SJSA1 (cell line): ENCODE results near the gene BCL2L12. TPM values are rescaled to one million over a fixed set of nuclear protein-coding genes. Genes with fewer than 3 reads are reported as not detected.

Experiments
- DNase-seq, 2 experiments: peaks; one replicate each; pipeline ENCODE4 v3.0.0-alpha.2; 2015 to 2020; ENCODE audit warnings: low spot score in 2 of 2, low read depth in 1 of 2
- H3K27ac ChIP-seq: fragments of 250-450 bp; sonication (Bioruptor Pico); 2 replicates; pipeline ENCODE4 v1.5.1; 2020; ENCODE audit warnings: mild to moderate bottlenecking, moderate library complexity
- H3K27me3 ChIP-seq: fragments of 250-450 bp; sonication (Bioruptor Pico); replicated peaks from 2 replicates; pipeline ENCODE4 v1.5.1; 2020; ENCODE audit warnings: mild to moderate bottlenecking, moderate library complexity
- H3K36me3 ChIP-seq: fragments of 250-450 bp; sonication (Bioruptor Pico); 2 replicates; pipeline ENCODE4 v1.5.1; 2020; ENCODE audit warnings: mild to moderate bottlenecking
- H3K4me1 ChIP-seq: fragments of 250-450 bp; sonication (Bioruptor Pico); replicated peaks from 2 replicates; pipeline ENCODE4 v1.6.1; 2021; ENCODE audit warnings: mild to moderate bottlenecking
- H3K4me3 ChIP-seq: fragments of 250-450 bp; sonication (Bioruptor Pico); 2 replicates; pipeline ENCODE4 v1.5.1; 2020; ENCODE audit warnings: mild to moderate bottlenecking
- H3K9me3 ChIP-seq: fragments of 250-450 bp; sonication (Bioruptor Pico); replicated peaks from 2 replicates; pipeline ENCODE4 v1.5.1; 2020; ENCODE audit warnings: mild to moderate bottlenecking
- total RNA-seq: library from RNA; depleted of rRNA; stranded (reverse); fragments of >200 nt; shearing (Covaris generic); gene quantifications from 2 replicates; pipeline ENCODE4 v1.2.3, GENCODE V29; 2014

BCL2L12 gene
- total RNA-seq, 1 experiment from 2014 or later: 16.2 TPM

DNA sequence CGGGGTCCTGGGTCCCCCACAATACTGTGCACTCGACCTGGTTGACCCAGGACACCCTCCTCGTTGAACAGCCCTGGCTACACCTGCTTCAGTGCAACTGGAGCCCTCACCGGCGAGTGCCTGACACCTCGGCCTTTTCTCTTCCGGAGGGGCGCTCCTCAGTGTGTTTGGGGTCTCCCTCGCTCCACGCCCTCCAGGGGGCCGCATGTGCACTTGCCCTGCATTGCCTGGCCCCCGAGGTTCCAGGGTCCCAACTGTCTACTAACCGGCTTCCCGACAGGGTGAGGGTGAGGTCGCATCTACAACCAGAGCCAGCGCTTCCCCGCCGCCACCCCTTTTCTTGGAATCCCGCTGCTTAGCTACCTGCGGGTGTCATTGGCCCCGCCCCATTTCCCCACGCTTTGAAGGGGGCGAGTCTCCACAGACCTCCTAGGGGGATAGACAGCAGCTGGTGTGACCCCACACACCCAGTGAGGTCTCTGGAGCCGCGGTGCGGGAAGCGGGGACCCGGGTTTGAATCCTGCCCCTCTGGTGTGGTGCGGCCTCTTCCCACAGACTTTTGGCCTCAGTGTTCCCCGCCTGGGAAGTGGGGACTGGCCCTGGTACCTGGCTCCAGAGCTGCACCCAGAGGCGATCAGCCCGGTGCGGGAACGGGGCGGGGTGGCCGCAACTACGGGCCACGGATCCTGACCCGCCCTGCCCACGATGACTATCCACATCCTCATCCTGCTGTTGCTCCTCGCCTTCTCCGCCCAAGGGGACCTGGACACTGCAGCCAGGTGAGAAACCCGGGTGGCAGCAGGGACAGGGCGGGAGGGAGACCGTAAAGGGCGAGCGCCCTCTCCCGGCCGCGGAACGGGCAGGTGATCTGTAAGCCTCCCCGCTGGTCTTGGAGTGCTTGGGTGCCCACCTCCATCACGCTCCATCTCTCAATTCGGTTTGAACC lies 23.7 kb downstream of the BCL2L12 start, which contains the start of gene ADM5:
ADM5 (plus strand) TSS at position 462 of the 946 bp plus-strand sequence; CDS start at position 706, 244 bp downstream.
- H3K27me3 ChIP-seq: peaks cover 9% of the 10 kb centered on the region; the same call in 1 of the 2 replicates
- H3K27ac ChIP-seq: no peak within 1 kb of the TSS
- peaks cover 37% of the 10 kb centered on the region for H3K36me3 ChIP-seq
- no peak for DNase-seq
- no peak within 1 kb of the TSS for H3K4me3 ChIP-seq
- no peaks in the 10 kb centered on the region for H3K9me3 ChIP-seq
- H3K4me1 ChIP-seq: peaks cover 12% of the 10 kb centered on the region

DNA sequence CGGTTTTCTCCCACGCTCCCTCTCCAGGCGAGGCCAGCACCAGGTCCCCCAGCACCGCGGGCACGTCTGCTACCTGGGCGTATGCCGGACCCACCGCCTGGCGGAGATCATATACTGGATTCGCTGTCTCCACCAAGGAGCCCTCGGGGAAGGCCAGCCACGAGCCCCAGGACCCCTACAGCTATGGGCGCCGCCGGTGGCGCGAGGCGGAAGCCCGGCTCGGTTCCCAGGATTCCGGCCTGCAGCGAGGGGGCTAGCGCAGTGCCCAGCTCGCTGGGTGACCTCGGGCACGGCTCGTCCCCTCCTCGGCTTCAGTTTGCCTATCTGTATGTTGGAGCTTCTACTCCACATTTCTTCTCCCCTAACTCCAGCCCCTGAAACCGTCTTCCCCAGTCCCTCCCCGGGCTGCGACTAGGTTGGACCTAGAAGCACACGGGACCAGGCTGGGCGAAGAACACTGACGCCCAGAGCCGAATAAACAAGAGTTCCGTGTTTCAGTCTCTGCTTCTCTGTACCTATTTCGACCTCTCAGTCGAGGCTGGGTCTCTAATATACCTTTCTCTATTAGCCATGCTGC lies 24.4 kb downstream of the BCL2L12 start:
- Histone ChIP-seq H3K36me3 (peaks cover 30% of the 10 kb centered on the region), H3K27ac (no peak overlapping the region), H3K4me3 (no peak overlapping the region), H3K4me1 (peaks cover 12% of the 10 kb centered on the region), H3K27me3 (peaks cover 9% of the 10 kb centered on the region; the same call in 1 of the 2 replicates), H3K9me3 (no peaks in the 10 kb centered on the region)
- DNase-seq: no peak

DNA sequence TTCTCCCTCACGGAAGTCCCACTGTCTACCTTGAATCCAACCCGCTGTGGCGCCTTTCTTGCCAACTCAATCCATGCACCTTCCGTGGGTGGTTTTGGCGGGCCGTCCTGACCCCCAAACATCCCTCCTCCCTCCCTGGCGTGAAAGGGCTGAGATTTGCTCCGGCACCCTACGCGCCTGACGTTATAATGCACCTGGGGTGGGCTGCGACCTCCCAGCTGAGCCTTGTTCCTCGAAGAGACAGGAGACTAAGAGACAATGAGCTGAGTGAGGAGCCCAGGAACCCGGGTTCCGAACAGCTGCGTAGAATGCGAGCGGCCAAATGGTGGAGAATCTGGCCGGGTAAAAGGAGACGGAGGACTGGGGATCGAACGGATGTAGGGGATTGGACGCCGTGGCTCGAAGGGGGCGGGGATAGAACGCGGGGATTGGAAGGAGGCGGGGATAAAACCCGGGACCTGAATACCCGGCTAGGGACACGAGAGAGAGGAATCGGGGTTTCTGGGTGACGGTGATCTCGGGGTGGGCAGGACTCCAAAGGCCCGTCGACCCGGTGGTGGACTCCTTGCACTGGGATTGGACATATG lies 25.0 kb downstream of the BCL2L12 start, which contains the start of gene CPT1C:
CPT1C (plus strand) TSS at position 461 of the 587 bp plus-strand sequence. CDS start 1,137 bp downstream, outside the sequence.
- no peaks in the 10 kb centered on the region for H3K9me3 ChIP-seq
- H3K4me1 ChIP-seq: peaks cover 12% of the 10 kb centered on the region
- no peak within 1 kb of the TSS for H3K27ac ChIP-seq
- no peak within 1 kb of the TSS for H3K4me3 ChIP-seq
- H3K27me3 ChIP-seq: peaks cover 9% of the 10 kb centered on the region; the same call in 1 of the 2 replicates
- peaks cover 25% of the 10 kb centered on the region for H3K36me3 ChIP-seq
- no peak for DNase-seq

DNA sequence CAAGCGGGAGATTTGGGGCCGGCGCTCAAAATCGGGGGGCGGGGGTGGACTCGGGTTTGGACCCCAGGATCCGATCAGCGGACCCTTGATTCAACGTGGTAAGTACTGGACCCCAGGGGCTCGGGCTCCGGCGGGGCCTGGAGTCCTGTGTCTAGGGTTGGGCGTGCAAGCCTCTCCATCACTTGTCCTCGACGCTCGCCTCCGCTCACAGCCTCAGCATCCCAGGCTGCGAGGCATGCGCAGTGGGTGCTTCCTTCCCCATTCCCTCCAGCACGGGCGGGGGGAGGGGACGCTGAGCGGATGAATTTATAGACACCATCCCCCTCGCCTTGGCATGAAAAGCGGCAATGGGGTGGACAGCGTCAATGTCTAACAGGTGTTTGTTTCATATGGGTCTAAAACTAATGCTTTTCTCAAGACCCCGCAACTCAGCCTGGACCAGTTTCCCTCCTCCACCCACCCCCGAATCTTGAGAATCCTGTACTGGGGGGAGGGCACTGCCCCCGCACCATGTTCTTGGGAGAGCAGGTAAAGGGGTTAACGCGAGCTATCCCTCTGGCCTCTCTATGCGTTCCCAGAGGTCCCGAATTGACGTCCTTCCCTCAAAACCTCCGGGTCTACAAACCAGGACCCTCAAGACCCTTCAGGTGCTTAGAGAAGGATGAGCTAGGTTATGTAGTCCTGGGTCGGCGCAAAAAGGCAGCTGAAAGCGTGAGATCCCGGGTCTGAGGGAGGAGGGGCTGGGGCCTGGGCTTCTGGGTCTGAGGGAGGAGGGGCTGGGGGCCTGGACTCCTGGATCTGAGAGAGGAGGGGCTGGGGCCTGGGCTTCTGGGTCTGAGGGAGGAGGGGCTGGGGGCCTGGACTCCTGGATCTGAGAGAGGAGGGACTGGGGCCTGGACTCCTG lies 25.8 kb downstream of the BCL2L12 start:
- H3K36me3 ChIP-seq: peaks cover 18% of the 10 kb centered on the region
- H3K4me3 ChIP-seq: no peak overlapping the region
- peaks cover 9% of the 10 kb centered on the region; the same call in 1 of the 2 replicates for H3K27me3 ChIP-seq
- no peak overlapping the region for H3K27ac ChIP-seq
- DNase-seq: no peak
- H3K9me3 ChIP-seq: no peaks in the 10 kb centered on the region
- H3K4me1 ChIP-seq: peaks cover 12% of the 10 kb centered on the region

DNA sequence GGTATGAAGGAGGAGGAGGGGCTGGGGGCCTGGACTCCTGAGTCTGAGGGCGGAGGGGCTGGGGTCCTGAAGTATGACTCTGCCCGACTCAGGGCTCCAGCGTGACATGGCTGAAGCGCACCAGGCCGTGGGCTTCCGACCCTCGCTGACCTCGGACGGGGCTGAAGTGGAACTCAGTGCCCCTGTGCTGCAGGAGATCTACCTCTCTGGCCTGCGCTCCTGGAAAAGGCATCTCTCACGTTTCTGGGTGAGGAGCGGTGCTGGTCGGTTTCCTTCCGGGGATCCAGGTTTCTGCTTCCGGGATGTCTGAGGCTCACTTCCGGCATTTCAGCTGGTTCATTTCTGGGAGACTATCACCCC lies 26.4 kb downstream of the BCL2L12 start:
- H3K9me3 ChIP-seq: no peaks in the 10 kb centered on the region
- no peak overlapping the region for H3K27ac ChIP-seq
- H3K4me1 ChIP-seq: peaks cover 12% of the 10 kb centered on the region
- DNase-seq: no peak
- H3K4me3 ChIP-seq: no peak overlapping the region
- peaks cover 15% of the 10 kb centered on the region for H3K36me3 ChIP-seq
- H3K27me3 ChIP-seq: peaks cover 9% of the 10 kb centered on the region; the same call in 1 of the 2 replicates

DNA sequence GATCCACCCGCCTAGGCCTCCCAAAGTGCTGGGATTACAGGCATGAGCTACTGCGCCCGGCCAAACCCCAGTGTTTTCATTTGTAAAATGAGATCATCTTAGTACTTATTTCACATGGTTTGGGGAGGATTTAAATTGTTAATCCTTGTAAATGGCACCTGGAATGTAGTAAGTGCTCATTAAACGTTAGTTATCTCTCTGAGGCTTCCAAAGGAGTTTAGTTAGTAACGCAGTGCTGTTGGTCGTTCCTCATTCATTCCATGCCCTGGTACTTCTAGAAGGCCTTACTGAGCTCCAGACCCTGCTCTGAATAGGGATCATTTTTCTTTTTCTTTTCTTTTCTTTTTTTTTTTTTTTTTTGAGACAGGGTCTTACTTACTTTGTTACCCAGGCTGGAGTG lies 30.4 kb downstream of the BCL2L12 start:
- H3K4me1 ChIP-seq: peaks cover 3% of the 10 kb centered on the region; the same call in 1 of the 2 replicates

DNA sequence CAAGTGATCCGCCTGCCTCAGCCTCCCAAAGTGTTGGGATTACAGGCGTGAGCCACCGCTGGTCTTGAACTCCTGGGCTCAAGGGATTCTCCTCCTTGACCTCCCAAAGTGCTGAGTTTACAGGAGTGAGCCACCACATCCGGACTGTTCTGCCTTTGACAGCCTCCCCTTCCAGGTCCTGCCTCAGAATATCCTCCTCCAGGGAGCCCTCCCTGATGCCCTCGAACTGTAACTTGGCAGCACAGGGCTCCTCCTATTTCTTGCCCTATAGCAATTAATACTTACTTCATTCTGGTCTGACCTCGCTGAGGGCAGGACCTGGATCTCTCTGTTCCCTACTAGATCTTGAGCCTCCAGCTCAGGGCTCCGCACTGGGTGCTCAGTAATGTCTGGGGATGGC lies 31.1 kb downstream of the BCL2L12 start:
- H3K27me3 ChIP-seq: no peaks in the 10 kb centered on the region
- no peak overlapping the region for H3K4me3 ChIP-seq
- no peaks in the 10 kb centered on the region for H3K36me3 ChIP-seq
- H3K4me1 ChIP-seq: no peaks in the 10 kb centered on the region
- no peak overlapping the region for H3K27ac ChIP-seq
- H3K9me3 ChIP-seq: no peaks in the 10 kb centered on the region
- DNase-seq: no peak

More for the DNA sequence above, 30.4 kb downstream of the BCL2L12 start:
- DNase-seq: no peak
- Histone ChIP-seq H3K27ac (no peak overlapping the region), H3K27me3 (peaks cover 5% of the 10 kb centered on the region; the same call in 1 of the 2 replicates), H3K36me3 (no peaks in the 10 kb centered on the region), H3K4me3 (no peak overlapping the region), H3K9me3 (no peaks in the 10 kb centered on the region)

DNA sequence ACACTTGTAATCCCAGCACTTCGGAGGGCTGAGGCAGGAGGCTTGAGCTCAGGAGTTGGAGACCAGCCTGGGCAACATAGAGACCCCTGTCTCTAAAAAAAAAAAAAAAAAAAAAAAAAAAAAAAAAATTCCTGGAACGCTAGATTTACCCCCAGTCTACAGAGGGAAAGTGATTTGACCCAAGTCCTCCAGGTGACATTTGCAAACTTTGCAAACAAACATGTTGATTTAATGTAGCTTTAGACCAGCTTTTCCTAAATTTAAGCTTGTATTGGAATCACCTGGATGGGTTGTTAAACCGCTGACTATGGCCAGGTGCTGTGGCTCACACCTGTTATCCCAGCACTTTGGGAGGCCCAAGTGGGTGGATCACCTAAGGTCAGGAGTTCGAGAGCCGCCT lies 33.6 kb downstream of the BCL2L12 start:
- Histone ChIP-seq H3K9me3 (no peaks in the 10 kb centered on the region), H3K27ac (no peak overlapping the region), H3K36me3 (no peaks in the 10 kb centered on the region), H3K4me3 (no peak overlapping the region), H3K27me3 (no peaks in the 10 kb centered on the region), H3K4me1 (no peaks in the 10 kb centered on the region)
- no peak for DNase-seq

DNA sequence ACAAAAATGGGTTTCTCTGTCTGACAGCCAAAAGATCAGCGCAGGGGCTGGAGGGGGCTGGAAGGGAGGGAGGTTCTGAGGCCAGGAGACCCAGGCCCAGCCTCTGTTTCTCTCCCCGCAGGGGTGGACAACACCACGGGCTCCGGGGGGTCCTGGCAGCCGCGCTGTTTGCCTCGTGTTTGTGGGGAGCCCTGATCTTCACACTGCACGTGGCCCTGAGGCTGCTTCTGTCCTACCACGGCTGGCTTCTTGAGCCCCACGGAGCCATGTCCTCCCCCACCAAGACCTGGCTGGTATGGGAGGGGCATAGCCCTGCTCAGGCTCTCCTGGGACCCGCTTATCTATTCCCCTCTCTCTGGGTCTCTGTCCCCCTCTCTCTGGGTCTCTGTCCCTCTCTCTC lies 34.8 kb downstream of the BCL2L12 start:
- H3K9me3 ChIP-seq: no peaks in the 10 kb centered on the region
- no peak overlapping the region for H3K4me3 ChIP-seq
- no peak overlapping the region for H3K27ac ChIP-seq
- H3K4me1 ChIP-seq: no peaks in the 10 kb centered on the region
- no peaks in the 10 kb centered on the region for H3K36me3 ChIP-seq
- no peaks in the 10 kb centered on the region for H3K27me3 ChIP-seq
- no peak for DNase-seq

DNA sequence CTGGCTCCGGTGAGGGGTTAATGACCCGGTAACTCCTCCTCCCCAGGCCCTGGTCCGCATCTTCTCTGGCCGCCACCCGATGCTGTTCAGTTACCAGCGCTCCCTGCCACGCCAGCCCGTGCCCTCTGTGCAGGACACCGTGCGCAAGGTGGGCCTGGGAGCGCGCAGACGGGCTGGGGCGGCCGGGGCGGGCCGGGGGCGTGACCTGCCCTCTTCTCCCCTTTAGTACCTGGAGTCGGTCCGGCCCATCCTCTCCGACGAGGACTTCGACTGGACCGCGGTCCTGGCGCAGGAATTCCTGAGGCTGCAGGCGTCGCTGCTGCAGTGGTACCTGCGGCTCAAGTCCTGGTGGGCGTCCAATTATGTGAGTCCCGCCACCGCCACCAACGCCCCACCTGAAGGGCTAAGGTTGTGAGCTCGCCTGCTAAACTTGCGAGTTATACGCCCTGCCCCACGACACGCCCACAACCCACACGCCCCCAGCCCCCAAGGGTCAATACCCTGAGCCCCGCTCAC lies 35.6 kb downstream of the BCL2L12 start:
- Histone ChIP-seq H3K27me3 (no peaks in the 10 kb centered on the region), H3K36me3 (no peaks in the 10 kb centered on the region), H3K4me1 (no peaks in the 10 kb centered on the region), H3K9me3 (no peaks in the 10 kb centered on the region), H3K4me3 (no peak overlapping the region), H3K27ac (no peak overlapping the region)
- no peak for DNase-seq

DNA sequence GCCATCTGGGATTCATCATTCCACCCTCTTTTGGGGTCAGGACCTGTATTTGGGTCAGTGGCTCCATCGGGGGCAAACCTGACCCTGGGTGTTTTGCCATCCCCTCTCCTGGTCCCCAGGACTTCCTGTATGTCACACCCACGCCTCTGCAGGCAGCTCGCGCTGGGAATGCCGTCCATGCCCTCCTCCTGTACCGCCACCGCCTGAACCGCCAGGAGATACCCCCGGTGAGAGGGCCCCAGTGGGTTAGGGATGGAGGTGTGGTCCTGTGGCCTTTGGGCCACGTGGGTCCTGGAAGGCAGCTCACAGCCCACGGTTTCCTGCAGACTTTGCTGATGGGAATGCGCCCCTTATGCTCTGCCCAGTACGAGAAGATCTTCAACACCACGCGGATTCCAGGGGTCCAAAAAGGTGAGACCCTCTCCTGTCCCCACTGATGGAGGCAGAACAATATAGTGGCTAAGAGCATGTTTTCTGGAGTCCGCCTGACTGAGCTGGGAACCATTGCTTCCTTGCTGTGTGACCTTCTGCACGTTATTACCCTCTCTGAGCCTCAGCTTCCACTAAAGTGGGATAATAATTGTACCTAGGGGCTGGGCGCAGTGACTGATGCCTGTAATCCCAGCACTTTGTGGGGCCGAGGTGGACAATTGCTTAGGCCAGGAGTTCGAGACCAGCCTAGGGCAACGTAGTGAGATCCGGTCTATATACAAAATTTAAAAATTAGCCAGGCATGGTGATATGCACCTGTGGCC lies 39.3 kb downstream of the BCL2L12 start:
- Histone ChIP-seq H3K4me1 (no peaks in the 10 kb centered on the region), H3K9me3 (no peaks in the 10 kb centered on the region), H3K27ac (no peak overlapping the region), H3K36me3 (no peaks in the 10 kb centered on the region), H3K4me3 (no peak overlapping the region), H3K27me3 (no peaks in the 10 kb centered on the region)
- DNase-seq: no peak

DNA sequence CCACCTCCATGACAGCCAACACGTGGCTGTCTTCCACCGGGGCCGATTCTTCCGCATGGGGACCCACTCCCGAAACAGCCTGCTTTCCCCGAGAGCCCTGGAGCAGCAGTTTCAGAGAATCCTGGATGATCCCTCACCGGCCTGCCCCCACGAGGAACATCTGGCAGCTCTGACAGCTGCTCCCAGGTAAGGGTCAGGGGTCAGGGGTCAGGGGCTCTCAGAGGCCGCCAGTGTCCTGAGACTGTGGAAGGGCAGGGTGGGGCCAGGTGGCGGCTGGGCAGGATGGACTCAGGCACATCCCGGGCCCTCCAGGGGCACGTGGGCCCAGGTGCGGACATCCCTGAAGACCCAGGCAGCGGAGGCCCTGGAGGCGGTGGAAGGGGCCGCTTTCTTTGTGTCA lies 40.2 kb downstream of the BCL2L12 start:
- Histone ChIP-seq H3K27me3 (no peaks in the 10 kb centered on the region), H3K4me3 (no peak overlapping the region), H3K36me3 (no peaks in the 10 kb centered on the region), H3K27ac (no peak overlapping the region), H3K4me1 (peaks cover 6% of the 10 kb centered on the region), H3K9me3 (no peaks in the 10 kb centered on the region)
- DNase-seq: no peak
